IMR-90 (cell line): ENCODE measurements around the gene HRH1. TPM values are rescaled to one million over a fixed set of nuclear protein-coding genes. Genes with fewer than 3 reads are reported as not detected.
A peak's percentile ranks its signal among the peaks of the same experiment; 100 is the strongest.

Experiments used
- ATAC-seq: fragments of 200-7000 bp; cut with Tn5 transposase; 2 replicates; pipeline ENCODE4 v1.9.1; 2020; ENCODE audit warnings: low read depth, mild to moderate bottlenecking, moderate library complexity
- BruUV-seq: library from RNA; stranded (reverse); fragments of 400-500 nt; replicated peaks from 2 replicates; lab custom pipeline; 2021; lab: Mats Ljungman, UMichigan
- CTCF ChIA-PET: fragments of 300-600 bp; formaldehyde crosslinking; extraction: SDS; loops from one replicate; lab custom pipeline; 2021; ENCODE audit warnings: antibody characterized with exemption; lab: Yijun Ruan, JAX
- POLR2A ChIA-PET: fragments of 300-600 bp; sonication (Branson Sonifier 250); formaldehyde crosslinking; loops from one replicate; lab custom pipeline; 2022; ENCODE audit warnings: antibody characterized with exemption; ENCODE audit not compliant: unreplicated experiment; lab: Charles Lee
- DNase-seq: peaks from one replicate; pipeline ENCODE4 v3.0.0; 2013
- H2AFZ ChIP-seq: replicated peaks from 2 replicates; pipeline ENCODE3; 2013; ENCODE audit warnings: low read length, mild to moderate bottlenecking; ENCODE audit not compliant: poor library complexity
- H2AK5ac ChIP-seq: 2 replicates; pipeline ENCODE4 v1.6.1; 2013; ENCODE audit warnings: low read depth, low read length, inconsistent platforms
- H2AK9ac ChIP-seq: replicated peaks from 2 replicates; pipeline ENCODE3; 2013; ENCODE audit warnings: mild to moderate bottlenecking, low read depth, low read length, moderate library complexity; ENCODE audit not compliant: poor library complexity
- H2BK120ac ChIP-seq: 2 replicates; pipeline ENCODE4 v1.6.1; 2013; ENCODE audit warnings: low read depth, low read length, inconsistent platforms
- H2BK15ac ChIP-seq: 3 replicates; pipeline ENCODE4 v1.6.1; 2013; ENCODE audit warnings: low read depth, low read length, inconsistent platforms
- H2BK20ac ChIP-seq: 2 replicates; pipeline ENCODE4 v1.6.1; 2013; ENCODE audit warnings: low read depth, mild to moderate bottlenecking, inconsistent platforms, low read length, moderate library complexity
- H2BK5ac ChIP-seq: 2 replicates; pipeline ENCODE4 v1.6.1; 2013; ENCODE audit warnings: mild to moderate bottlenecking, low read depth, low read length, inconsistent platforms; ENCODE audit not compliant: poor library complexity, severe bottlenecking
- H3K14ac ChIP-seq: replicated peaks from 2 replicates; pipeline ENCODE4 v1.6.1; 2013; ENCODE audit warnings: low read depth, low read length, inconsistent platforms
- H3K18ac ChIP-seq: 2 replicates; pipeline ENCODE4 v1.6.1; 2013; ENCODE audit warnings: low read depth, low read length, control low read depth
- H3K23ac ChIP-seq: 2 replicates; pipeline ENCODE4 v1.6.1; 2013; ENCODE audit warnings: low read depth, low read length, inconsistent platforms
- H3K27ac ChIP-seq: 2 replicates; pipeline ENCODE4 v1.5.1; 2013; ENCODE audit warnings: mild to moderate bottlenecking, control low read depth, low read length; ENCODE audit not compliant: insufficient read depth
- H3K27me3 ChIP-seq: 2 replicates; pipeline ENCODE4 v1.6.1; 2013; ENCODE audit warnings: low read length; ENCODE audit not compliant: control insufficient read depth, insufficient read depth
- H3K36me3 ChIP-seq: 2 replicates; pipeline ENCODE4 v1.6.1; 2013; ENCODE audit warnings: low read length, mixed read lengths; ENCODE audit not compliant: control insufficient read depth, insufficient read depth
- H3K4ac ChIP-seq: 2 replicates; pipeline ENCODE4 v1.6.1; 2013; ENCODE audit warnings: low read depth, low read length, inconsistent platforms
- H3K4me1 ChIP-seq: 2 replicates; pipeline ENCODE4 v1.6.1; 2013; ENCODE audit warnings: low read length, mixed read lengths; ENCODE audit not compliant: control insufficient read depth, insufficient read depth
- H3K4me2 ChIP-seq: 2 replicates; pipeline ENCODE4 v1.6.1; 2013; ENCODE audit warnings: low read depth, mild to moderate bottlenecking, control low read depth, low read length, moderate library complexity
- H3K4me3 ChIP-seq: 2 replicates; pipeline ENCODE4 v1.5.1; 2013; ENCODE audit warnings: low read depth, mild to moderate bottlenecking, control low read depth, low read length, moderate library complexity; ENCODE audit not compliant: insufficient read depth
- H3K56ac ChIP-seq: 2 replicates; pipeline ENCODE4 v1.6.1; 2013; ENCODE audit warnings: low read length, inconsistent platforms; ENCODE audit not compliant: insufficient read depth; ENCODE audit errors: extremely low read depth
- H3K79me1 ChIP-seq, 2 experiments: 2 replicates each; pipeline ENCODE4 v1.6.1; 2013; ENCODE audit warnings: low read length in 2 of 2, inconsistent platforms in 1 of 2, low read depth in 1 of 2
- H3K9ac ChIP-seq: 2 replicates; pipeline ENCODE4 v1.6.1; 2013; ENCODE audit warnings: low read depth, low read length, control low read depth
- H3K9me1 ChIP-seq: 2 replicates; pipeline ENCODE4 v1.6.1; 2013; ENCODE audit warnings: low read length, inconsistent platforms; ENCODE audit not compliant: insufficient read depth
- H3K9me3 ChIP-seq: 2 replicates; pipeline ENCODE4 v1.6.1; 2013; ENCODE audit warnings: low read length; ENCODE audit not compliant: control insufficient read depth, insufficient read depth
- H4K20me1 ChIP-seq: 2 replicates; pipeline ENCODE4 v1.6.1; 2013; ENCODE audit warnings: low read length, inconsistent platforms; ENCODE audit not compliant: insufficient read depth
- H4K5ac ChIP-seq: 2 replicates; pipeline ENCODE4 v1.6.1; 2013; ENCODE audit warnings: mild to moderate bottlenecking, low read depth, low read length, control low read depth
- H4K8ac ChIP-seq, 2 experiments: 2 replicates each; pipeline ENCODE4 v1.6.1; 2013; ENCODE audit warnings: low read depth in 2 of 2, low read length in 2 of 2, control low read depth in 1 of 2, inconsistent platforms in 1 of 2
- H4K91ac ChIP-seq: 2 replicates; pipeline ENCODE4 v1.6.1; 2013; ENCODE audit warnings: low read depth, low read length, inconsistent platforms; ENCODE audit not compliant: insufficient read depth
- BHLHE40 ChIP-seq: fragments of 150-350 bp; IDR thresholded peaks from 2 replicates; pipeline ENCODE4 v1.6.1; 2016; ENCODE audit warnings: mild to moderate bottlenecking, low read depth, low read length
- CHD1 ChIP-seq: IDR thresholded peaks from 2 replicates; pipeline ENCODE4 v1.6.1; 2012; ENCODE audit warnings: low read depth, low read length, improper control_type of control experiment
- ELK1 ChIP-seq: fragments of 150-350 bp; IDR thresholded peaks from 2 replicates; pipeline ENCODE4 v1.6.1; 2016; ENCODE audit warnings: low read depth, mild to moderate bottlenecking, low read length, moderate library complexity, borderline replicate concordance
- FOS ChIP-seq: fragments of 150-350 bp; IDR thresholded peaks from 2 replicates; pipeline ENCODE4 v1.6.1; 2016; ENCODE audit warnings: low read depth, low read length
- MAFK ChIP-seq: IDR thresholded peaks from 2 replicates; pipeline ENCODE4 v1.6.1; 2012; ENCODE audit warnings: low read depth, low read length, improper control_type of control experiment
- NFE2L2 ChIP-seq: fragments of 150-350 bp; IDR thresholded peaks from 2 replicates; pipeline ENCODE4 v1.6.1; 2016; ENCODE audit warnings: low read depth, mild to moderate bottlenecking, low read length
- SMC3 ChIP-seq: fragments of 150-350 bp; IDR thresholded peaks from 2 replicates; pipeline ENCODE4 v1.6.1; 2016; ENCODE audit warnings: low read depth, mild to moderate bottlenecking, antibody characterized with exemption, low read length, moderate library complexity
- USF2 ChIP-seq: fragments of 150-350 bp; IDR thresholded peaks from 2 replicates; pipeline ENCODE4 v1.6.1; 2017; ENCODE audit warnings: mild to moderate bottlenecking, antibody characterized with exemption, low read length, low read depth
- WGBS, 2 experiments: methylation state at CpG; one replicate each; pipeline versions ENCODE4 v1.1.5 to v1.1.7; 2013; ENCODE audit warnings: missing lambda C conversion rate in 2 of 2; ENCODE audit not compliant: insufficient read length in 1 of 2; ENCODE audit errors: extremely low coverage in 2 of 2; 5-methylcytosine and 5-hydroxymethylcytosine counted together
- dilution Hi-C: fragments of 300-500 bp; cut with HindIII; formaldehyde crosslinking; loops from one replicate; pipeline ENCODE4 v1.14.3; 2018; ENCODE audit warnings: low sequenced_read_pairs; ENCODE audit not compliant: unreplicated experiment
- in situ Hi-C: fragments of 300-500 bp; cut with MboI; formaldehyde crosslinking; loops from 3 replicates; pipeline ENCODE4 v1.14.3; 2019; ENCODE audit warnings: low sequenced_read_pairs, inconsistent platforms, mixed read lengths
- intact Hi-C: fragments of 100-400 bp; cut with micrococcal nuclease; formaldehyde crosslinking; loops from 2 replicates; pipeline ENCODE4 v1.10.0; 2022
- polyA plus RNA-seq, 3 experiments: library from polyadenylated mRNA; depleted of rRNA; stranded (reverse); fragments of >200 nt; gene quantifications; 2 replicates each; pipeline ENCODE4 v1.2.3, GENCODE V29; 2012; ENCODE audit warnings: low replicate concordance in 1 of 3
- total RNA-seq: library from RNA; depleted of rRNA; stranded (reverse); fragments of >200 nt; gene quantifications from 2 replicates; pipeline ENCODE4 v1.2.3, GENCODE V29; 2012

HRH1 gene
- total and polyA plus RNA-seq, 2 of the 4 experiments (the other 2 are of a cell fraction) = 7.6 to 16.1 TPM

GRCh38 chr3:11238880-11239279 is 84.6 kb downstream of the HRH1 start:
- BruUV-seq = no TSS peak

More at GRCh38 chr3:11238880-11239279, 84.6 kb downstream of the HRH1 start:
- Histone ChIP-seq H3K23ac (peak overlapping the region; percentile 87; the same call in 1 of the 2 replicates), H2AK9ac (no peak overlapping the region), H3K4me1 (peaks cover 5% of the 10 kb centered on the region), H2AFZ (no peak overlapping the region), H3K36me3 (peaks cover 2% of the 10 kb centered on the region; the same call in 1 of the 2 replicates), H4K8ac (peak overlapping the region; percentile 41 to 89; a peak in 3 of 4 replicates), H3K4ac (peak overlapping the region; percentile 86; the same call in 1 of the 2 replicates), H4K20me1 (peaks cover 3% of the 10 kb centered on the region; the same call in 1 of the 2 replicates), H3K18ac (peak overlapping the region; percentile 90; the same call in 1 of the 2 replicates), H2BK20ac (peak overlapping the region; percentile 93), H2AK5ac (peak overlapping the region; percentile 95), H3K9me3 (no peaks in the 10 kb centered on the region; the same call in 1 of the 2 replicates), H4K5ac (peak overlapping the region; percentile 71; the same call in 1 of the 2 replicates), H3K14ac (peak overlapping the region; percentile 69), H3K79me1 (peaks cover 14 to 46% of the 10 kb centered on the region in 2 experiments), H2BK15ac (peak overlapping the region; percentile 92; the same call in 2 of the 3 replicates), H3K56ac (peak overlapping the region; percentile 44; the same call in 1 of the 2 replicates), H2BK120ac (peak overlapping the region; percentile 89; the same call in 1 of the 2 replicates), H3K4me3 (no peak overlapping the region), H3K27ac (peak overlapping the region; percentile 55; the same call in 1 of the 2 replicates), H3K4me2 (peak overlapping the region; percentile 78; the same call in 1 of the 2 replicates), H2BK5ac (peak overlapping the region; percentile 99), H3K27me3 (no peaks in the 10 kb centered on the region), H4K91ac (peak overlapping the region; percentile 59), H3K9ac (no peak overlapping the region), H3K9me1 (peaks cover 15% of the 10 kb centered on the region)
- ChIA-PET CTCF (interaction anchor here (1.0 to 1.3 kb wide), 3 partner anchors 33 to 179 kb away, joined by 3 to 4 read pairs (median 3); no protein-coding TSS in a partner anchor), POLR2A (interaction anchor here (0.6 kb wide), 1 partner anchor 85 kb away, joined by 3 read pairs; no protein-coding TSS in a partner anchor)
- WGBS, 2 experiments = no CpG with 5 or more reads among the region's 1 CpG
- peak; percentile 36 for TF ChIP-seq FOS
- no peak for TF ChIP-seq CHD1
- TF ChIP-seq ELK1 = no peak
- no peak for TF ChIP-seq MAFK
- peak; percentile 43; the same call in 1 of the 2 replicates for TF ChIP-seq BHLHE40
- TF ChIP-seq USF2 = no peak
- no peak for TF ChIP-seq SMC3
- no peak for TF ChIP-seq NFE2L2
- dilution Hi-C loops (no loop called here), in situ Hi-C loops (no loop called here), intact Hi-C loops (loop anchor here (2.0 to 5.0 kb wide), 3 partner anchors 50 to 93 kb away; partner anchors contain the start of gene HRH1)
- ATAC-seq (peak; percentile 38), DNase-seq (peak; percentile 95)
